Tibial nerve (tissue), 4 donors: ENCODE results near the gene MCOLN2. TPM values are rescaled to one million over a fixed set of nuclear protein-coding genes. Genes with fewer than 3 reads are reported as not detected.

Experiments
- DNase-seq, 2 donors: peaks; one replicate each; pipeline ENCODE4 v3.0.0-alpha.2; 2019; ENCODE audit warnings: low spot score in 2 of 2
- H3K27ac ChIP-seq, 4 donors: fragments of 200-600 bp; sonication (generic) in 3 of 4; one replicate each; pipeline ENCODE4 v1.5.1; 2017 to 2019; ENCODE audit warnings: mild to moderate bottlenecking in 1 of 4
- H3K27me3 ChIP-seq, 2 donors: fragments of 200-600 bp; sonication (generic) in 1 of 2; one replicate each; pipeline versions ENCODE4 v1.5.1 to v1.6.0; 2017 to 2019
- H3K36me3 ChIP-seq, 3 donors: fragments of 200-600 bp; sonication (generic); one replicate each; pipeline ENCODE4 v1.5.1; 2018 to 2019
- H3K4me1 ChIP-seq, 4 donors: fragments of 200-600 bp; sonication (generic) in 3 of 4; one replicate each; pipeline ENCODE4 v1.5.1; 2017 to 2019
- H3K4me3 ChIP-seq, 4 donors: fragments of 200-600 bp; sonication (generic) in 3 of 4; one replicate each; pipeline ENCODE4 v1.5.1; 2017 to 2019; ENCODE audit warnings: mild to moderate bottlenecking in 1 of 4, moderate library complexity in 1 of 4
- H3K9me3 ChIP-seq, 4 donors: fragments of 200-600 bp; sonication (generic) in 3 of 4; one replicate each; pipeline ENCODE4 v1.5.1; 2017 to 2019
- EP300 ChIP-seq, 2 donors: sonication (generic); formaldehyde crosslinking; IDR thresholded peaks; one replicate each; pipeline ENCODE4 v1.6.1; 2017; ENCODE audit warnings: antibody characterized with exemption in 2 of 2, mild to moderate bottlenecking in 1 of 2
- POLR2A ChIP-seq, 2 donors: fragments of 450-650 bp; IDR thresholded peaks; one replicate each; pipeline ENCODE4 v1.6.1; 2017; ENCODE audit warnings: antibody characterized with exemption in 2 of 2, mild to moderate bottlenecking in 2 of 2, moderate library complexity in 2 of 2
- WGBS, 2 donors: methylation state at CpG; one replicate each; pipeline ENCODE4 v1.1.5; 2018; 5-methylcytosine and 5-hydroxymethylcytosine counted together
- total RNA-seq, 4 donors: library from RNA; depleted of rRNA; stranded (reverse); fragments of >200 nt; gene quantifications; one replicate each; pipeline ENCODE4 v1.1.0, GENCODE V29; 2016
- TF ChIP-seq, protein P1 (sequence below), 5 experiments: fragments of 200-600 bp in 3 of 5; fragments of 450-650 bp in 2 of 5; sonication (generic) in 3 of 5; IDR thresholded peaks; one replicate each; pipeline ENCODE4 v1.5.1; 2016 to 2019; ENCODE audit warnings: antibody characterized with exemption in 5 of 5, mild to moderate bottlenecking in 3 of 5, moderate library complexity in 2 of 5

The MCOLN2 gene
- total RNA-seq, 4 donors from 2014 or later: 8.2 to 12.2 (median 9.8) TPM

DNA sequence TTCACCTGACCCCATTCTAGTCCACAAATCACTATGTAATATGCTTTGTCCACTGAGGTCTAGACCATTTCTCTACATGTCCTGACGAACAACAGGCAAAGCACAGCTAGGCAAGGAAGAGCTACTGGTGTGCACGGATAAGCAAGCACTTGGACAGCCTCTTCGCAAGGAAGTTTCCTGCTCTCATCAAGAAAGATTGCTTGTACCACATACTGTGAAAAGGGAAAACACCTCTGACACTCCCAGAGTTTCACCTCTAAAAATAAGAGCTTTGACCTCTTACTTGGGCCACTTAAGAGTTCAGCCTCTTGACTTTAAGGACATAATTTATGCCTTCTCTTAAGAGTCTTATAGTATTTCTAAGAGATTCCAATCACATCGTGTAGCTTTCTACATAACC, 67.9 kb downstream of the MCOLN2 start:
- Histone ChIP-seq H3K4me1 (no peaks in the 10 kb centered on the region), H3K9me3 (no peaks in the 10 kb centered on the region), H3K36me3 (no peaks in the 10 kb centered on the region), H3K27me3 (no peaks in the 10 kb centered on the region), H3K27ac (no peak overlapping the region), H3K4me3 (no peak overlapping the region)
- TF ChIP-seq, protein P1, sequence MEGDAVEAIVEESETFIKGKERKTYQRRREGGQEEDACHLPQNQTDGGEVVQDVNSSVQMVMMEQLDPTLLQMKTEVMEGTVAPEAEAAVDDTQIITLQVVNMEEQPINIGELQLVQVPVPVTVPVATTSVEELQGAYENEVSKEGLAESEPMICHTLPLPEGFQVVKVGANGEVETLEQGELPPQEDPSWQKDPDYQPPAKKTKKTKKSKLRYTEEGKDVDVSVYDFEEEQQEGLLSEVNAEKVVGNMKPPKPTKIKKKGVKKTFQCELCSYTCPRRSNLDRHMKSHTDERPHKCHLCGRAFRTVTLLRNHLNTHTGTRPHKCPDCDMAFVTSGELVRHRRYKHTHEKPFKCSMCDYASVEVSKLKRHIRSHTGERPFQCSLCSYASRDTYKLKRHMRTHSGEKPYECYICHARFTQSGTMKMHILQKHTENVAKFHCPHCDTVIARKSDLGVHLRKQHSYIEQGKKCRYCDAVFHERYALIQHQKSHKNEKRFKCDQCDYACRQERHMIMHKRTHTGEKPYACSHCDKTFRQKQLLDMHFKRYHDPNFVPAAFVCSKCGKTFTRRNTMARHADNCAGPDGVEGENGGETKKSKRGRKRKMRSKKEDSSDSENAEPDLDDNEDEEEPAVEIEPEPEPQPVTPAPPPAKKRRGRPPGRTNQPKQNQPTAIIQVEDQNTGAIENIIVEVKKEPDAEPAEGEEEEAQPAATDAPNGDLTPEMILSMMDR (IDR thresholded peaks at IDR 0.05): no peak
- TF ChIP-seq EP300 (IDR thresholded peaks at IDR 0.05): no peak
- 67 to 68% methylated on average over 4 of the region's 4 CpGs for WGBS, 2 donors
- DNase-seq: no peak

DNA sequence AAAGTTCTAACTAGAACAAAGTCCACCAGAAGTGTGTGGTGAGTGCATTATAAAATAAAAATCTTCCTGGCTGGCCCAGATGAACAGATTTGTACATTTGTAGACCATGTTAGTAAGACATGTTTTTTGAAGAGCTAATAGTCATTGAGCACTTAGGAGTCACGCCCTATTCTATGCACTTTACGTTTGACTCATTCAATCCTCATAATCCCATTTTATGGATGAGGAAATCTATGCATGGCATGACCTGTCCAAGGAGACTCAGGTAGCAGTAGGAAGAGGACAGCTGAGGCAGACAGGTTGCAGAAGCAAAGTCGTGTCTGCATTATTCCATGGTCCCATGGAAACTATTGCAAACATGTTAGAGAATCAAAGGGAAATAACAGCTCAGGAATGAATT, 73.6 kb downstream of the MCOLN2 start:
- H3K36me3 ChIP-seq: no peaks in the 10 kb centered on the region
- no peak overlapping the region for H3K27ac ChIP-seq
- DNase-seq: no peak

DNA sequence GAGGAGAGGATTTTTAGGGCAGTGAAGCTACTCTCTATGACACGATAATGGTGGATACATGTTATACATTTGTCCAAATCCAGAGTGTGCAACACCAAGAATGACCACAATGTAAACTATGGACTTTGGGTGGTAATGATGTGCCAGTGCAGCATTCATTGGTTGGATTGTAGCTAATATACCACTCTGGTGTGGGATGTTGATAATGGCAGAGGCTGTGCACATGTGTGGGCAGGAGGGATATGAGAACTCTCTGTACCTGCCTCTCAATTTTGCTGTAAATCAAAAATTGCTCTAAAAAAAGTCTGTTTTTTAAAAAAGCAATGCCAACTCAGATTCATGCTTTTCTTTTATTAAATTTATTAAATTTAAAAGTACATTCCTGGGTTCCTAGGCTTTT, 76.8 kb downstream of the MCOLN2 start:
- WGBS, 2 donors: 86 to 97% methylated on average over 1 of the region's 1 CpG
- Histone ChIP-seq H3K4me3 (no peak overlapping the region), H3K9me3 (no peaks in the 10 kb centered on the region), H3K27me3 (no peaks in the 10 kb centered on the region), H3K36me3 (no peaks in the 10 kb centered on the region), H3K27ac (no peak overlapping the region), H3K4me1 (no peaks in the 10 kb centered on the region)
- no peak for DNase-seq
- TF ChIP-seq, protein P1 (IDR thresholded peaks at IDR 0.05): no peak
- TF ChIP-seq POLR2A (IDR thresholded peaks at IDR 0.05): no peak
- TF ChIP-seq EP300 (IDR thresholded peaks at IDR 0.05): no peak

More for the DNA sequence above, 73.6 kb downstream of the MCOLN2 start:
- H3K9me3 ChIP-seq: no peaks in the 10 kb centered on the region
- H3K4me1 ChIP-seq: no peaks in the 10 kb centered on the region
- H3K27me3 ChIP-seq: no peaks in the 10 kb centered on the region
- TF ChIP-seq, protein P1 (IDR thresholded peaks at IDR 0.05): no peak
- TF ChIP-seq POLR2A (IDR thresholded peaks at IDR 0.05) (no peak), EP300 (IDR thresholded peaks at IDR 0.05) (no peak)
- no peak overlapping the region for H3K4me3 ChIP-seq
- 82 to 86% methylated on average over 3 of the region's 3 CpGs for WGBS, 2 donors

DNA sequence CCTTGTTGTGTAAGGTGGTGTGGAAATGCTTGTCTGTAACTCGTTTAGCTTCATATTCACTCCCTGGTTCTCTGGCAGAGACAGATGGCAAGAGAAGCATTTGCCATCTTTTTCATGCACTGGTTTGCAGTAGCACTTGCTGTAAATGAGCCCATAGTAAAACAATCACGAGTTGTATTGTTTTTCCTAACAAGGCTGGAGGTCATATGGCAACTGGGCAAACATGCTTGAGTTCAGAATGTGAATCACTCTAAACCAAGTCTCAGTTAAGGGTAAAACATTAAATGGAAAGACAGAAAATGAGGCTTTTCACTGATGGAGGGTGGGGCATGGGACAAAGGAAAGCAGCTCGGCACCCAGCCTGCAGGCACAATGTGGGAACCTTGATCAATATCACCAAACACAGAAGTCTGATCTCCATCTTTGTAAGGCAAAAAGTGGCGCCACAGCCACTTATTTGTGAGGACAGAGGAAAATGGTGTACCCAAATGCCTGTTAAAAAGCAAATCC, 77.4 kb downstream of the MCOLN2 start:
- H3K27me3 ChIP-seq: no peaks in the 10 kb centered on the region
- no peak for DNase-seq
- no peaks in the 10 kb centered on the region for H3K4me1 ChIP-seq
- TF ChIP-seq, protein P1 (IDR thresholded peaks at IDR 0.05): no peak
- TF ChIP-seq EP300 (IDR thresholded peaks at IDR 0.05): no peak
- TF ChIP-seq POLR2A (IDR thresholded peaks at IDR 0.05): no peak
- 49 to 57% methylated on average over 4 of the region's 4 CpGs for WGBS, 2 donors
- H3K4me3 ChIP-seq: no peak overlapping the region
- H3K27ac ChIP-seq: no peak overlapping the region
- H3K36me3 ChIP-seq: no peaks in the 10 kb centered on the region
- H3K9me3 ChIP-seq: no peaks in the 10 kb centered on the region

DNA sequence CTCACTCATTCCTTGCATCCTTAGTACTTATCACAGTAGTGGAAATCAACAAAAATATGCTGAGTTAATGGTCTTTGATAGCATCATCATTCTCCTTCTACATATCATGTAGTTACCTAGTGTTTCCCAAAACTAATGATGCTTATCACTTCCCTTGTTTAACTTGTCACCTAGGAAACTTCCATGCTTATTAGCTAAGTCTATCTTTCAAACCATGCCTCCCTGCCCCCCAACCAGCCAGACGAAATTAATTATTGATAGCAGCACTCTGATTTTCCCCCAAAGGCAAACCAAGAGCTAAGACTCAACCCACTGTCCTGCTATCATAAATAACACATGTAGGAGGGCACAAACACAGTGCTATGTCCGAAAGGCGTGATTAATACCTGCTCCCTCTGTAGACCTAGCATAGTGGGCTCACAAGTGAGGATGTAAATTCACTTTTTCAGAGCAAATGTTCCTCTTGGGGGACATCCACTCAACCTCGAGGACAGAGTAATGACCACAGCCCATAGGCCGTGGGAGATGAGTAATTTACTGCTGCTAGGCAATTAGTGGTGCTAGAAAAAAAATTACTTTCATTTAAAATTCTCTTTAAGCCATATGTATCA, 78.1 kb downstream of the MCOLN2 start:
- 73 to 78% methylated on average over 5 of the region's 5 CpGs for WGBS, 2 donors
- H3K36me3 ChIP-seq: no peaks in the 10 kb centered on the region
- TF ChIP-seq POLR2A (IDR thresholded peaks at IDR 0.05) (no peak), EP300 (IDR thresholded peaks at IDR 0.05) (no peak)
- TF ChIP-seq, protein P1 (IDR thresholded peaks at IDR 0.05): no peak
- H3K4me3 ChIP-seq: no peak overlapping the region
- no peak overlapping the region for H3K27ac ChIP-seq
- no peak for DNase-seq
- H3K27me3 ChIP-seq: no peaks in the 10 kb centered on the region
- H3K9me3 ChIP-seq: no peaks in the 10 kb centered on the region
- H3K4me1 ChIP-seq: no peaks in the 10 kb centered on the region
